OCI-LY1 (cell line): Measurements from ENCODE around the gene ZNRD2.
A peak's percentile ranks its signal among the peaks of the same experiment; 100 is the strongest.

ENCODE experiments used
- EZH2 ChIP-seq: fragments of 200-600 bp; sonication (generic), shearing (Covaris generic); IDR thresholded peaks from 2 replicates; pipeline ENCODE4 v1.8.0; 2017; ENCODE audit warnings: borderline replicate concordance, mixed run types, mild to moderate bottlenecking, antibody characterized with exemption, low read length, moderate library complexity, mixed read lengths
- TF ChIP-seq, protein P1 (sequence below): fragments of 200-600 bp; sonication (generic), shearing (Covaris generic); IDR thresholded peaks from 2 replicates; pipeline ENCODE4 v1.5.1; 2017; ENCODE audit warnings: mild to moderate bottlenecking, antibody characterized with exemption, low read length, moderate library complexity, mixed read lengths

DNA sequence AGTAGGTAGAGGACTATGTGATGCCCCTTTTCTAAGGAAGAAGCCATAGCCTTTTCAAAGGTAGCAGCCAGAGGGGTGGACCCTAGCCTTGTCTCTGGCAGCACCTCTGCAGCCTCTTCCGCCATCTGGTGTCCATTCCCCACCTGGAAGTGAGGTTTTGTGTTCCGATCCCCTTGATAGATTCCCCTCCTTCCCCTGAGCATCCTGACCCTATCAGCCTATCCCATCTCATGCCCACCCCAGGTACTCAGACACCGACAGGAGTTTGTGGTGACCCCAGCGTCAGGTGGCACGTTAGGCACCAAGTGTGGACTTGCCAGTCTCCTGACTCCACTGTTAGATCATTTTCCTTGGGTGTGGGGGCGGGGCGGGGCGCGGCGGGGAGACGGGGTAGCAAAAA is 1.7 kb downstream of the ZNRD2 start:
- TF ChIP-seq, protein P1, sequence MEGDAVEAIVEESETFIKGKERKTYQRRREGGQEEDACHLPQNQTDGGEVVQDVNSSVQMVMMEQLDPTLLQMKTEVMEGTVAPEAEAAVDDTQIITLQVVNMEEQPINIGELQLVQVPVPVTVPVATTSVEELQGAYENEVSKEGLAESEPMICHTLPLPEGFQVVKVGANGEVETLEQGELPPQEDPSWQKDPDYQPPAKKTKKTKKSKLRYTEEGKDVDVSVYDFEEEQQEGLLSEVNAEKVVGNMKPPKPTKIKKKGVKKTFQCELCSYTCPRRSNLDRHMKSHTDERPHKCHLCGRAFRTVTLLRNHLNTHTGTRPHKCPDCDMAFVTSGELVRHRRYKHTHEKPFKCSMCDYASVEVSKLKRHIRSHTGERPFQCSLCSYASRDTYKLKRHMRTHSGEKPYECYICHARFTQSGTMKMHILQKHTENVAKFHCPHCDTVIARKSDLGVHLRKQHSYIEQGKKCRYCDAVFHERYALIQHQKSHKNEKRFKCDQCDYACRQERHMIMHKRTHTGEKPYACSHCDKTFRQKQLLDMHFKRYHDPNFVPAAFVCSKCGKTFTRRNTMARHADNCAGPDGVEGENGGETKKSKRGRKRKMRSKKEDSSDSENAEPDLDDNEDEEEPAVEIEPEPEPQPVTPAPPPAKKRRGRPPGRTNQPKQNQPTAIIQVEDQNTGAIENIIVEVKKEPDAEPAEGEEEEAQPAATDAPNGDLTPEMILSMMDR = peak; percentile 41; the same call in 1 of the 2 replicates
- no peak for TF ChIP-seq EZH2
